GM23338 (cell line): ENCODE data around the gene LYRM2.

Experiments used
- CREB1 ChIP-seq: fragments of 250-450 bp; sonication (Bioruptor Pico); IDR thresholded peaks from 2 replicates; pipeline ENCODE4 v1.5.0; 2020; ENCODE audit warnings: low read depth, mild to moderate bottlenecking, moderate library complexity
- CTCF ChIP-seq, 2 experiments: fragments of 200-600 bp in 1 of 2; sonication (generic) in 1 of 2; conservative IDR thresholded peaks; 2 replicates each; pipeline versions ENCODE4 v1.5.1 to v1.6.1; 2016 to 2017; ENCODE audit warnings: antibody characterized with exemption in 2 of 2, low read depth in 2 of 2, mild to moderate bottlenecking in 2 of 2, moderate library complexity in 1 of 2
- EZH2 ChIP-seq: fragments of 200-600 bp; sonication (generic); IDR thresholded peaks from one replicate; pipeline ENCODE4 v1.8.0; 2017; ENCODE audit warnings: antibody characterized with exemption, mild to moderate bottlenecking, low read depth; ENCODE audit not compliant: unreplicated experiment
- EZH2phosphoT487 ChIP-seq: fragments of 200-600 bp; sonication (generic); IDR thresholded peaks from one replicate; pipeline ENCODE4 v1.8.1; 2018; ENCODE audit warnings: antibody characterized with exemption; ENCODE audit not compliant: unreplicated experiment
- JUNB ChIP-seq: IDR thresholded peaks from one replicate; pipeline ENCODE4 v1.6.1; 2016; ENCODE audit warnings: antibody characterized with exemption; ENCODE audit not compliant: unreplicated experiment
- NANOG ChIP-seq: IDR thresholded peaks from 2 replicates; pipeline ENCODE4 v1.6.1; 2016; ENCODE audit warnings: antibody characterized with exemption, borderline replicate concordance
- POLR2AphosphoS5 ChIP-seq: IDR thresholded peaks from 2 replicates; pipeline ENCODE4 v1.6.1; 2016; ENCODE audit warnings: antibody characterized with exemption, low read depth
- REST ChIP-seq: IDR thresholded peaks from one replicate; pipeline ENCODE4 v1.6.1; 2018; ENCODE audit warnings: antibody characterized with exemption; ENCODE audit not compliant: unreplicated experiment
- STAT1 ChIP-seq: IDR thresholded peaks from one replicate; pipeline ENCODE4 v1.6.1; 2016; ENCODE audit warnings: antibody characterized with exemption; ENCODE audit not compliant: unreplicated experiment
- ZNF114 ChIP-seq: fragments of 250-450 bp; sonication (Bioruptor Pico); IDR thresholded peaks from 2 replicates; pipeline ENCODE4 v1.5.0; 2020; ENCODE audit warnings: mild to moderate bottlenecking, moderate library complexity
- ZNF331 ChIP-seq: fragments of 250-450 bp; sonication (Bioruptor Pico); IDR thresholded peaks from 2 replicates; pipeline ENCODE4 v1.5.0; 2020; ENCODE audit warnings: low read depth, mild to moderate bottlenecking, moderate library complexity

GRCh38 chr6:89643406-89643805 lies 4.9 kb upstream of the LYRM2 start:
- TF ChIP-seq ZNF114 (CRISPR knock-in tag) (no peak), CTCF (conservative IDR thresholded peaks at IDR 0.05; ENCODE audit: low read depth in 2 of 2) (no peak), JUNB (no peak), EZH2phosphoT487 (no peak), POLR2AphosphoS5 (no peak), CREB1 (CRISPR knock-in tag) (no peak), STAT1 (no peak), REST (no peak), EZH2 (no peak), NANOG (no peak), ZNF331 (no peak)
